Glutamatergic neuron (in vitro differentiated cells): ENCODE measurements around the gene OR7C1. TPM values are rescaled to one million over a fixed set of nuclear protein-coding genes. Genes with fewer than 3 reads are reported as not detected.
A peak's percentile ranks its signal among the peaks of the same experiment; 100 is the strongest.

ENCODE experiments used
- DNase-seq: peaks from one replicate; pipeline ENCODE4 v3.0.0; 2022
- H3K27ac Mint-ChIP-seq: one replicate; pipeline ENCODE4 v1.8.0; 2020; ENCODE audit warnings: mild to moderate bottlenecking, mixed read lengths, inconsistent platforms; ENCODE audit not compliant: unreplicated experiment
- H3K27me3 Mint-ChIP-seq: one replicate; pipeline ENCODE4 v1.8.0; 2020; ENCODE audit warnings: mild to moderate bottlenecking, moderate library complexity, mixed read lengths, inconsistent platforms; ENCODE audit not compliant: unreplicated experiment
- H3K36me3 Mint-ChIP-seq: one replicate; pipeline ENCODE4 v1.8.0; 2020; ENCODE audit warnings: mild to moderate bottlenecking, mixed read lengths, inconsistent platforms; ENCODE audit not compliant: unreplicated experiment
- H3K4me1 Mint-ChIP-seq: one replicate; pipeline ENCODE4 v1.8.0; 2020; ENCODE audit warnings: mild to moderate bottlenecking, low read depth, mixed read lengths, inconsistent platforms; ENCODE audit not compliant: unreplicated experiment
- H3K4me3 Mint-ChIP-seq: one replicate; pipeline ENCODE4 v1.8.0; 2020; ENCODE audit warnings: mild to moderate bottlenecking, mixed read lengths, inconsistent platforms; ENCODE audit not compliant: unreplicated experiment
- H3K9me3 Mint-ChIP-seq: one replicate; pipeline ENCODE4 v1.8.0; 2020; ENCODE audit warnings: mild to moderate bottlenecking, moderate library complexity, mixed read lengths, inconsistent platforms; ENCODE audit not compliant: unreplicated experiment
- total RNA-seq: library from RNA; stranded (reverse); fragmentation: NEBNext Ultra II Directional; extraction: Animal tissue kit (Norgen Biotek cat#: 25700); gene quantifications from one replicate; pipeline ENCODE4 v1.2.1, GENCODE V29; 2021; ENCODE audit not compliant: unreplicated experiment
- TF ChIP-seq, protein P1 (sequence below): fragments of 200-600 bp; sonication (generic); IDR thresholded peaks from one replicate; pipeline ENCODE4 v1.5.0; 2021; ENCODE audit not compliant: partially characterized antibody, unreplicated experiment

Gene OR7C1
- total RNA-seq, 1 donor from 2014 or later = not detected

DNA sequence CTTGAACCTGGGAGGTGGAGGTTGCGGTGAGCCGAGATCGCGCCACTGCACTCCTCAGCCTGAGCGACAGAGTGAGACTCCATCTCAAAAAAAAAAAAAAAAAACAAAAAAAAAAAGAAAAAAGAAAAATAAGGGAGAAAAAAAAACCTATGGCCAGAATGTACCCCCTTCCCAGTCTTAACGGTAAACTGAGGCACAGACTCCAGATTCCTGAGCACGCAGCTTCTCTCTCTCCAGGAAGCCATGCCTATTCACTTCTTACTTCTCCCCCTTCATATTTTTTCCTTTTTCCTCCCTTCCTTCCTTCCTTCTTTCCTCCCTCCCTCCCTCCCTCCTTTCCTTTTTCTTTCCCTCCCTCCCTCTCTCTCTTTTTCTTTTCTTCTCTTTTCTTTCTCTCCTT lies 62.0 kb downstream of the OR7C1 start:
- TF ChIP-seq, protein P1, sequence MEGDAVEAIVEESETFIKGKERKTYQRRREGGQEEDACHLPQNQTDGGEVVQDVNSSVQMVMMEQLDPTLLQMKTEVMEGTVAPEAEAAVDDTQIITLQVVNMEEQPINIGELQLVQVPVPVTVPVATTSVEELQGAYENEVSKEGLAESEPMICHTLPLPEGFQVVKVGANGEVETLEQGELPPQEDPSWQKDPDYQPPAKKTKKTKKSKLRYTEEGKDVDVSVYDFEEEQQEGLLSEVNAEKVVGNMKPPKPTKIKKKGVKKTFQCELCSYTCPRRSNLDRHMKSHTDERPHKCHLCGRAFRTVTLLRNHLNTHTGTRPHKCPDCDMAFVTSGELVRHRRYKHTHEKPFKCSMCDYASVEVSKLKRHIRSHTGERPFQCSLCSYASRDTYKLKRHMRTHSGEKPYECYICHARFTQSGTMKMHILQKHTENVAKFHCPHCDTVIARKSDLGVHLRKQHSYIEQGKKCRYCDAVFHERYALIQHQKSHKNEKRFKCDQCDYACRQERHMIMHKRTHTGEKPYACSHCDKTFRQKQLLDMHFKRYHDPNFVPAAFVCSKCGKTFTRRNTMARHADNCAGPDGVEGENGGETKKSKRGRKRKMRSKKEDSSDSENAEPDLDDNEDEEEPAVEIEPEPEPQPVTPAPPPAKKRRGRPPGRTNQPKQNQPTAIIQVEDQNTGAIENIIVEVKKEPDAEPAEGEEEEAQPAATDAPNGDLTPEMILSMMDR = no peak
- no peak for DNase-seq
- H3K27me3 Mint-ChIP-seq = peaks cover 2% of the 10 kb centered on the region
- H3K27ac Mint-ChIP-seq = no peak overlapping the region
- peaks cover 7% of the 10 kb centered on the region for H3K4me1 Mint-ChIP-seq
- peaks cover 9% of the 10 kb centered on the region for H3K9me3 Mint-ChIP-seq
- no peaks in the 10 kb centered on the region for H3K36me3 Mint-ChIP-seq
- H3K4me3 Mint-ChIP-seq = no peak overlapping the region

DNA sequence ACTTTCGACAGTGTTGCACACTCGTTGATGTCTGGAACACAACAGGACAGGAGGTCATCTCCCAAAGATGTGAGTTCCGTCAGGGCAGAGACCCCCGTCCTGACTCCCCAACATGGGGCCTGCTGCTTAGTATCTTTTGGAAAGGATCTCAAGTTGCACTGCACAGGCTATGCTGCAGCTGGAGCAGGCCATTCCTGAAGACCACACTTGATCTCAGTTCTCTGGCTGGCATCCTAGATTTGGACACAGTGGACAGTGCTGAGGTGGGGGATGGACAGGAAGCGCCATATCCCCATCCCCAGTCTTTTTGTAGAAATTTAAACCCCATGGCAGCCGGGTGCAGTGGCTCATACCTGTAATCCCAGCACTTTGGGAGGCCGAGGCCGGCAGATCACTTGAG lies 62.5 kb downstream of the OR7C1 start:
- Mint-ChIP-seq H3K9me3 (peaks cover 7% of the 10 kb centered on the region), H3K4me1 (peaks cover 7% of the 10 kb centered on the region), H3K27me3 (peaks cover 2% of the 10 kb centered on the region), H3K4me3 (no peak overlapping the region), H3K36me3 (no peaks in the 10 kb centered on the region), H3K27ac (no peak overlapping the region)
- TF ChIP-seq, protein P1 = no peak
- DNase-seq = no peak

DNA sequence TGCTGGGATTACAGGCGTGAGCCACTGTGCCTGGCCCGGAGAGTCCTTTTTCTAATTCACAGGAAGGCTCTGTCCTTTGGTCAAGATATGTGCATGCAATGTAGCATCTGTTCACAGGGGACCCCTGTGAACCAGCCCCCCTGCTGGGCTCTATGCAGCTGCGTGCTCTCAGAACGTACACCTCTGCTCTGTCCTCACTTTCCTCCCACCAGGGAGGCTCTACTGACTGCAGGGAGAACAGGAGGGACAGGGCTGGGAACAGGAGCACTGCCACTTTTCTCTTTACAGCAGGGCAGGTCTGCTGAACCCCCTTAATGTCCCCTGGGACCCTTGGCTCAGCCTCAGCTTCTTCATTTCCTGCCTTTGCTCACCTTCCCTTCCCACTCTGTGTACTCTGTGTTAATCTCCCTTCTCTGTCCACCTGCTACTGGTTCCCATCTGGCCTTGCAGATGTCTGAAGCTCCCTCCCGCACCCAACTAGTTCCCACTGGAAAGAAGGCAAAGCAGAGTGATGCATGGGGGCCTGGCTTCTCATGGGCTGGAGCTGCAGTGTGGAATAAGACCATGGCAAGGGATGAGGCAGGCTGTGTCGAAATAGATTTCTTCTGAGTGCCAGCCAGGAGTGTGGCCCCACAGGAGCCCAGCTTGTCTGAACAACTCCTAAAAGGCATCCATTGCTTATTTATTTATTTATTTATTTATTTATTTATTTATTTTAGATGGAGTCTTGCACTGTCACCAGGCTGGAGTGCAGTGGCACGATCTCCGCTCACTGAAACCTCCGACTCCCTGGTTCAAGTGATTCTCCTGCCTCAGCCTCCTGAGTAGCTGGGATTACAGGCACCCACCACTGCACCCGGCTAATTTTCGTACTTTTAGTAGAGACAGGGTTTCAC lies 63.8 kb downstream of the OR7C1 start:
- Mint-ChIP-seq H3K9me3 (peaks cover 7% of the 10 kb centered on the region), H3K27ac (peak overlapping the region; percentile 79), H3K36me3 (no peaks in the 10 kb centered on the region), H3K4me3 (peak overlapping the region; percentile 44), H3K27me3 (peaks cover 2% of the 10 kb centered on the region), H3K4me1 (peaks cover 7% of the 10 kb centered on the region)
- peak; percentile 48 for DNase-seq
- TF ChIP-seq, protein P1 = no peak

DNA sequence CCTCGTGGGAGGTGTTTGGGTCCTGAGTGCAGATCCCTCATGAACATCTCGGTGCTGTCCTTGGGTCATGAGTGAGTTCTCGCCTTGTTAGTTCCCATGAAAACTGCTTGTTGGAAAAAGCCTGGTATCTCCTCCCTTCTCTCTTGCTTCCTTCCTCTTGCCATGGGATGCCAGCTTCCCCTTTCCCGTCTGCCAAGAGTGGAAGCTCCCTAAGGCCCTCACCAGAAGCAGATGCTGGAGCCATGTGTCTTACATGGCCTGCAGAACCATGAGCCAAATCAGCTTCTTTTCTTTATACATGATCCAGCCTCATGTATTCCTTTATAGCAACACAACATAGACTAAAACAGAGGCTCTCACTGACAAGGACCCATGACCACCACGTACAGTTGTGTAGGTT lies 64.8 kb downstream of the OR7C1 start:
- no peak overlapping the region for H3K27ac Mint-ChIP-seq
- H3K36me3 Mint-ChIP-seq = no peaks in the 10 kb centered on the region
- TF ChIP-seq, protein P1 = no peak
- H3K9me3 Mint-ChIP-seq = peaks cover 5% of the 10 kb centered on the region
- no peak overlapping the region for H3K4me3 Mint-ChIP-seq
- peaks cover 7% of the 10 kb centered on the region for H3K4me1 Mint-ChIP-seq
- DNase-seq = no peak
- peaks cover 2% of the 10 kb centered on the region for H3K27me3 Mint-ChIP-seq

DNA sequence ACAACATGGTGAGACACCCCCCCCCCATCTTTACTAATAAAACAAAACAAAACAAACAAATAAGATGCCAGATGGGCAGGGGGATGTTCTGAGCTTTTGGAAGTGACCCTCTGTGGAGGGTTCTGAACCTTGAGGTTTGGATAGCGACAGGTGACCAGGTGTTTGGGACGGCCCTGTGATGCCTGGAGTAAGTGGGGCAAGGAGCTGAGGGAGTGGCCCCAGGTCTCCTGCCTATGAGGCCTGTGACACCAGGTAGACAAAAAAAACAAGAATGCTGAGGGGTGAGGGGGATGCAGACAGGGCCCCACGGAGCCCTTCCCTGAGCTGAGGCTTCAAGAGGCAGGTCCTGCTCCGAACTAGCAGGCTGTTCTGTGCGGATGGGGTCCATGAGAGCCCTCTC lies 65.8 kb downstream of the OR7C1 start:
- Mint-ChIP-seq H3K27me3 (peaks cover 5% of the 10 kb centered on the region), H3K36me3 (no peaks in the 10 kb centered on the region), H3K27ac (no peak overlapping the region), H3K4me1 (peaks cover 7% of the 10 kb centered on the region), H3K9me3 (peaks cover 5% of the 10 kb centered on the region), H3K4me3 (no peak overlapping the region)
- TF ChIP-seq, protein P1 = no peak
- DNase-seq = no peak
